Thoracic aorta endothelial cell (primary cell): ENCODE measurements around the gene USP54. TPM values are rescaled to one million over a fixed set of nuclear protein-coding genes. Genes with fewer than 3 reads are reported as not detected.

ENCODE experiments used
- small RNA-seq: library from RNA; depleted of rRNA; stranded (forward); fragments of <200 nt; gene quantifications from one replicate; pipeline ENCODE3, GENCODE V24; 2012
- total RNA-seq: library from RNA; depleted of rRNA; stranded (reverse); fragments of >200 nt; gene quantifications from 2 replicates; pipeline ENCODE4 v1.2.3, GENCODE V29; 2012

Gene USP54
- 9.6 and 17.5 TPM in 2 replicates for total RNA-seq

GRCh38 chr10:73590881-73591799 lies at the start of gene USP54:
TSS of gene USP54 (minus strand) at chr10:73591342. CDS start at chr10:73575658, 15,684 bp downstream.

GRCh38 chr10:73495884-73496674 lies 95.1 kb downstream of the USP54 start, which contains the start of gene PPP3CB:
TSS of gene PPP3CB (minus strand) at chr10:73496024. CDS start at chr10:73495889, 135 bp downstream.

Small RNAs within 50 kb of the gene (small RNA-seq; reads per million reads assigned to genes)
- not detected for gene RNU6-883P

Other genes with a start within 250 kb of the USP54 start
- gene CFAP70, start 232.5 kb downstream of the USP54 start, total RNA-seq: 0.40 and 0.43 TPM in 2 replicates
- gene ANXA7, start 177.3 kb downstream of the USP54 start, total RNA-seq: 86.0 and 108 TPM in 2 replicates
- 2.0 TPM in 2 replicates for gene MSS51, start 157.8 kb downstream of the USP54 start, total RNA-seq
- gene PPP3CB, start 95.3 kb downstream of the USP54 start, total RNA-seq: 28.9 and 30.5 TPM in 2 replicates
- not detected in 2 replicates for gene MYOZ1, start 50.1 kb upstream of the USP54 start, total RNA-seq
- not detected in 2 replicates for gene SYNPO2L, start 64.7 kb upstream of the USP54 start, total RNA-seq
- 2.4 and 6.0 TPM in 2 replicates for gene AGAP5, start 106.8 kb upstream of the USP54 start, total RNA-seq
- gene SEC24C, start 153.0 kb upstream of the USP54 start, total RNA-seq: 69.4 and 72.9 TPM in 2 replicates
- 25.3 and 25.8 TPM in 2 replicates for gene CHCHD1, start 190.7 kb upstream of the USP54 start, total RNA-seq
- 60.9 and 68.8 TPM in 2 replicates for gene ZSWIM8, start 194.3 kb upstream of the USP54 start, total RNA-seq
- 21.5 and 24.4 TPM in 2 replicates for gene NDST2, start 220.3 kb upstream of the USP54 start, total RNA-seq